GM12874 (cell line): ENCODE data around the gene TLE1.

Experiments
- TF ChIP-seq, protein P1 (sequence below): IDR thresholded peaks from 2 replicates; pipeline ENCODE4 v1.5.1; 2011; ENCODE audit warnings: low read depth, mild to moderate bottlenecking, control low read depth, low read length, moderate library complexity; ENCODE audit not compliant: insufficient read depth

Gene TLE1

GRCh38 chr9:81646337-81646736 lies 43.0 kb downstream of the TLE1 start:
- TF ChIP-seq, protein P1, sequence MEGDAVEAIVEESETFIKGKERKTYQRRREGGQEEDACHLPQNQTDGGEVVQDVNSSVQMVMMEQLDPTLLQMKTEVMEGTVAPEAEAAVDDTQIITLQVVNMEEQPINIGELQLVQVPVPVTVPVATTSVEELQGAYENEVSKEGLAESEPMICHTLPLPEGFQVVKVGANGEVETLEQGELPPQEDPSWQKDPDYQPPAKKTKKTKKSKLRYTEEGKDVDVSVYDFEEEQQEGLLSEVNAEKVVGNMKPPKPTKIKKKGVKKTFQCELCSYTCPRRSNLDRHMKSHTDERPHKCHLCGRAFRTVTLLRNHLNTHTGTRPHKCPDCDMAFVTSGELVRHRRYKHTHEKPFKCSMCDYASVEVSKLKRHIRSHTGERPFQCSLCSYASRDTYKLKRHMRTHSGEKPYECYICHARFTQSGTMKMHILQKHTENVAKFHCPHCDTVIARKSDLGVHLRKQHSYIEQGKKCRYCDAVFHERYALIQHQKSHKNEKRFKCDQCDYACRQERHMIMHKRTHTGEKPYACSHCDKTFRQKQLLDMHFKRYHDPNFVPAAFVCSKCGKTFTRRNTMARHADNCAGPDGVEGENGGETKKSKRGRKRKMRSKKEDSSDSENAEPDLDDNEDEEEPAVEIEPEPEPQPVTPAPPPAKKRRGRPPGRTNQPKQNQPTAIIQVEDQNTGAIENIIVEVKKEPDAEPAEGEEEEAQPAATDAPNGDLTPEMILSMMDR, result no peak

DNA sequence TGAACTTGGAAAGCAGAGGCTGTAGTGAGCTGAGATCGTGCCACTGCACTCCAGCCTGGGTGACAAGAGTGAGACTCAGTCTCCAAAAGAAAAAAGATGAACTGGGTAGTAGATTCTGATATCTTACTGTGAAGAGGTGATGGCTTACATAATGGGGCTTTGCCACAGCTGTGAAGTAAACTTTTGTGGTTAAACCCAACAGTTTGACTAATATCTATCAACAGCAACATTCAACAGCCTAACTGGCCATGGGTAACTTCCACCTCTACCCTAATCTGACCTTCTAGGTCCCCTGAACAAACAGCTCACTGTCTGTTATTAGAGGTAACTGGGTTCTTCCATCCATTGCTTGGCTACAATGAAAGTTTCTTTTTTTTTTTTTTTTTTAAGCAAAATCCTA lies 52.1 kb downstream of the TLE1 start:
- TF ChIP-seq, protein P1, result no peak

DNA sequence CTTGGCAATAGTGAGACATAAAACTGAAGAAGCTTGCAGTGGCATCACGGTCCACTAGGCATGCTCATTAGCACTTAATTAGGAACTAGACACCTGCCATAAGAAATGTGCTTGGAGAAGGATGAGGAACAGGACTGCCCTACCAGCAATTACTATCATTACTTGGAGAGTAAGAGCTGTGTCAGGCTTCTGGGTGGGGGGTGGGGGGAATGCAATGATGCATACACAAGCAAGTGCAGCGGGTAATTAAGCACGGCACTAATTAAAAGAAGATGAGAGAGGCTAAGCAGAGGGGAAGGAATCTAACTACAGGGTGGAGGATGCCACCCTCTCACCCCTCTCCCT lies 53.1 kb downstream of the TLE1 start:
- TF ChIP-seq, protein P1, result no peak

GRCh38 chr9:81635521-81636254 lies 53.7 kb downstream of the TLE1 start:
- TF ChIP-seq, protein P1, result no peak

GRCh38 chr9:81634915-81635516 lies 54.3 kb downstream of the TLE1 start:
- TF ChIP-seq, protein P1, result no peak

DNA sequence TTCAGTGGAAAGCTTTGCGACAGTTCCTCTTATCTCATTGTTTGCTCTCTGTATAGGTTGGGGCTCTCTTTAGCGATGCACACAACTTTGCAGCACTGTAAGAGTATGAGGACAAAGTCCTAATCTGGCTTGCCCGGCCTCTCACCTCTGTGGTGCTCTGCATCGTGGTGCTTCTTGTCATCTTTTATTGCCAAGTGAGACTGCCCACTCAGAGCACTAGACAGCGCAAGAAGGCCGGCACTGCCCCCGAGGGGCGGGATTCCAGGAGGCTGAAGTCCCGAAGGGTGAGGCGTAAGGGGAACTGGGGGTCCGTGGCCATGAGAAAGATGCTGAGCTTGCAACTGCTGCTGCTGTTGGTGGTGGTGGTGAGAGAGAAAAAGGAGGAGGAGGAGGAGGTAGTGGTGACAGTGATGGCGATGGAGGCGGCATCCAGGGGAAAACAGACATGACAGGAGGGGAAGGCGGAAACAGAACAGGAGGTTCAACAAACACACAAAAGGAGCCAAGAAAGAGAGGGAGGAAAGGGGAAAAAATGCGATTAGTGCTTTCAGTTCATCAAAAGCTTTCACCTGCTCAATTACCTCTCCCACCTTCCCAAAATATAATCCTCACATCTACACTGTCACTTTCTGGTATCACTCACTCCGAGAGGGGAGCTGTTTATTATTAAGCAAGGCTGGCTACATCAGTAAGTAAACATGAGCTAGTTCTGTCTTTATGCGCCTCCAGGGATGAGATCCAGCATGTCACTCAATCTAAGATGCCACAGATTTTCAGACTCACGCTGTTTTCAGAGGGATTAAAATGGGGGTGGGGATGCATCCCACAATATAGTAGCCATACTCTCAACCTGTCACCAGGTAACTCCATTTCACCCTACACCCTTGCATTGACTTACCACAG lies 55.1 kb downstream of the TLE1 start:
- TF ChIP-seq, protein P1, result no peak

- TF ChIP-seq, protein P1, result no peak
These were observed 56.7 kb downstream of the TLE1 start for GRCh38 chr9:81632599-81632998.
